Loucy (cell line): ENCODE measurements around the gene CACNA1H.

Experiments
- H2AFZ ChIP-seq: fragments of 200-600 bp; sonication (generic); 2 replicates; pipeline ENCODE4 v1.6.0; 2016; ENCODE audit warnings: antibody characterized with exemption, mild to moderate bottlenecking, low read length, moderate library complexity
- H3F3A ChIP-seq: fragments of 200-600 bp; 2 replicates; pipeline ENCODE4 v1.6.0; 2016; ENCODE audit warnings: antibody characterized with exemption, low read depth, mild to moderate bottlenecking
- H3K27me3 ChIP-seq: fragments of 200-600 bp; sonication (generic); 2 replicates; pipeline ENCODE4 v1.6.1; 2014; ENCODE audit warnings: low read length, mild to moderate bottlenecking; ENCODE audit not compliant: insufficient read depth, poor library complexity, severe bottlenecking
- H3K36me3 ChIP-seq: fragments of 200-600 bp; sonication (generic); 2 replicates; pipeline ENCODE4 v1.6.1; 2016; ENCODE audit warnings: low read length; ENCODE audit not compliant: insufficient read depth
- H3K4me1 ChIP-seq: fragments of 200-600 bp; sonication (generic); 2 replicates; pipeline ENCODE4 v1.5.1; 2014; ENCODE audit warnings: low read length, mild to moderate bottlenecking; ENCODE audit not compliant: insufficient read depth, poor library complexity, severe bottlenecking
- H3K4me2 ChIP-seq: fragments of 200-600 bp; sonication (generic); 2 replicates; pipeline ENCODE4 v1.6.0; 2014; ENCODE audit warnings: antibody characterized with exemption, low read length, low read depth, mild to moderate bottlenecking; ENCODE audit not compliant: poor library complexity, severe bottlenecking
- H3K4me3 ChIP-seq: fragments of 200-600 bp; sonication (generic); 2 replicates; pipeline ENCODE4 v1.5.1; 2014; ENCODE audit warnings: low read length, mild to moderate bottlenecking, mixed read lengths; ENCODE audit not compliant: poor library complexity, severe bottlenecking
- H3K79me2 ChIP-seq: fragments of 200-600 bp; sonication (generic); 2 replicates; pipeline ENCODE4 v1.6.1; 2014; ENCODE audit warnings: low read length; ENCODE audit not compliant: insufficient read depth
- H3K9ac ChIP-seq: fragments of 200-600 bp; sonication (generic); 2 replicates; pipeline ENCODE4 v1.6.0; 2014; ENCODE audit warnings: mild to moderate bottlenecking, low read depth, low read length, moderate library complexity; ENCODE audit not compliant: poor library complexity, severe bottlenecking
- H3K9me2 ChIP-seq: fragments of 200-600 bp; sonication (generic); replicated peaks from 2 replicates; pipeline ENCODE4 v1.6.1; 2016; ENCODE audit warnings: low read depth, low read length, mixed read lengths
- H3K9me3 ChIP-seq: fragments of 200-600 bp; sonication (generic); 2 replicates; pipeline ENCODE4 v1.6.1; 2014; ENCODE audit warnings: mild to moderate bottlenecking, antibody characterized with exemption, low read length, low read depth; ENCODE audit not compliant: insufficient read depth
- H4K20me1 ChIP-seq: fragments of 200-600 bp; sonication (generic); 2 replicates; pipeline ENCODE4 v1.6.0; 2014; ENCODE audit warnings: antibody characterized with exemption, low read length, mild to moderate bottlenecking; ENCODE audit not compliant: insufficient read depth, poor library complexity, severe bottlenecking
- CTCF ChIP-seq: fragments of 200-600 bp; sonication (generic); conservative IDR thresholded peaks from 2 replicates; pipeline ENCODE4 v1.5.1; 2014; ENCODE audit warnings: mild to moderate bottlenecking, antibody characterized with exemption, low read length
- EZH2phosphoT487 ChIP-seq: fragments of 200-600 bp; IDR thresholded peaks from 2 replicates; pipeline ENCODE4 v1.6.1; 2018; ENCODE audit warnings: antibody characterized with exemption, mild to moderate bottlenecking, moderate library complexity, borderline replicate concordance

The CACNA1H gene

GRCh38 chr16:1141716-1142115 is 11.2 kb upstream of the CACNA1H start:
- Histone ChIP-seq H4K20me1 (no peaks in the 10 kb centered on the region), H3K4me1 (no peaks in the 10 kb centered on the region), H3K9me2 (no peaks in the 10 kb centered on the region), H3K79me2 (no peaks in the 10 kb centered on the region), H3K36me3 (no peaks in the 10 kb centered on the region), H3K27me3 (no peaks in the 10 kb centered on the region), H3K9me3 (no peaks in the 10 kb centered on the region), H3K4me3 (no peak overlapping the region), H3K9ac (no peak overlapping the region), H2AFZ (no peak overlapping the region), H3F3A (no peaks in the 10 kb centered on the region), H3K4me2 (no peak overlapping the region)
- TF ChIP-seq EZH2phosphoT487 (no peak), CTCF (no peak)

- Histone ChIP-seq H3K79me2 (no peaks in the 10 kb centered on the region), H3K4me1 (no peaks in the 10 kb centered on the region), H3K27me3 (no peaks in the 10 kb centered on the region), H3K4me2 (no peak overlapping the region), H4K20me1 (no peaks in the 10 kb centered on the region), H3F3A (no peaks in the 10 kb centered on the region), H2AFZ (no peak overlapping the region), H3K9me3 (no peaks in the 10 kb centered on the region), H3K9me2 (no peaks in the 10 kb centered on the region), H3K4me3 (no peak overlapping the region), H3K9ac (no peak overlapping the region), H3K36me3 (no peaks in the 10 kb centered on the region)
- TF ChIP-seq EZH2phosphoT487 (no peak), CTCF (no peak)
Observed at GRCh38 chr16:1142911-1143310, 10.0 kb upstream of the CACNA1H start.

- Histone ChIP-seq H3F3A (no peaks in the 10 kb centered on the region), H4K20me1 (no peaks in the 10 kb centered on the region), H3K36me3 (no peaks in the 10 kb centered on the region), H3K9ac (no peak overlapping the region), H3K4me2 (no peak overlapping the region), H3K79me2 (no peaks in the 10 kb centered on the region), H3K9me3 (no peaks in the 10 kb centered on the region), H3K4me1 (no peaks in the 10 kb centered on the region), H3K9me2 (no peaks in the 10 kb centered on the region), H3K4me3 (no peak overlapping the region), H2AFZ (no peak overlapping the region), H3K27me3 (no peaks in the 10 kb centered on the region)
- TF ChIP-seq EZH2phosphoT487 (no peak), CTCF (no peak)
Observed at GRCh38 chr16:1143761-1144450, 9.0 kb upstream of the CACNA1H start.
